K562 (cell line): ENCODE results near the gene COL4A2. TPM values are rescaled to one million over a fixed set of nuclear protein-coding genes. Genes with fewer than 3 reads are reported as not detected.

Experiments
- ATAC-seq: fragments of 200-7000 bp; cut with Tn5 transposase; 3 replicates; pipeline ENCODE4 v1.9.1; 2020; ENCODE audit warnings: moderate library complexity
- BruUV-seq: library from RNA; stranded (reverse); fragments of 400-500 nt; replicated peaks from 2 replicates; lab custom pipeline; 2021; lab: Mats Ljungman, UMichigan
- CTCF ChIA-PET: fragments of 300-600 bp; formaldehyde crosslinking; extraction: SDS; loops from one replicate; lab custom pipeline; 2021; ENCODE audit warnings: low intra/inter-chr PET ratio; lab: Yijun Ruan, JAX
- POLR2A ChIA-PET: fragments of 300-600, 350-650 bp; sonication (Branson Sonifier 250); formaldehyde crosslinking; extraction: SDS; loops from one replicate; lab custom pipeline; 2021; ENCODE audit warnings: antibody characterized with exemption, inconsistent platforms; lab: Yijun Ruan, JAX
- DNase-seq, 4 experiments: peaks; one replicate each; pipeline versions ENCODE4 v3.0.0 to v3.0.0-alpha.2; 2011 to 2018; ENCODE audit warnings: low spot score in 3 of 4, mixed read lengths in 3 of 4; ENCODE audit errors: extremely low read depth in 1 of 4
- FAIRE-seq: peaks from 2 replicates; lab custom pipeline; 2011; peaks lifted over from hg19 to GRCh38; lab: Jason Lieb, UNC
- H2AFZ ChIP-seq: 2 replicates; pipeline ENCODE4 v1.6.0; 2011; ENCODE audit warnings: low read depth, low read length, control low read depth, inconsistent platforms
- H3K27ac ChIP-seq: fragments of 200-600 bp; 3 replicates; pipeline ENCODE4 v1.8.0; 2011; ENCODE audit warnings: low read depth, mild to moderate bottlenecking, control low read depth, inconsistent platforms, low read length, moderate library complexity, mixed read lengths; ENCODE audit errors: extremely low read depth
- H3K27me3 ChIP-seq, 2 experiments: fragments of 300-600 bp in 1 of 2; 2 replicates in 1 of 2; 3 replicates in 1 of 2; pipeline versions ENCODE4 v1.6.0 to v1.8.0; 2011; ENCODE audit warnings: inconsistent platforms in 2 of 2, low read length in 2 of 2, mild to moderate bottlenecking in 1 of 2, mixed read lengths in 1 of 2, moderate library complexity in 1 of 2; ENCODE audit not compliant: control insufficient read depth in 2 of 2, insufficient read depth in 2 of 2
- H3K36me3 ChIP-seq: fragments of 300-600 bp; 3 replicates; pipeline ENCODE4 v1.8.0; 2011; ENCODE audit warnings: mild to moderate bottlenecking, low read length, inconsistent platforms; ENCODE audit not compliant: control insufficient read depth, insufficient read depth
- H3K4me1 ChIP-seq, 2 experiments: fragments of 200-600 bp in 1 of 2; replicated peaks in 1 of 2; 2 replicates in 1 of 2; 3 replicates in 1 of 2; pipeline versions ENCODE4 v1.5.1 to v1.8.0; 2011; ENCODE audit warnings: inconsistent platforms in 2 of 2, low read length in 2 of 2, mild to moderate bottlenecking in 1 of 2, mixed read lengths in 1 of 2, moderate library complexity in 1 of 2; ENCODE audit not compliant: control insufficient read depth in 2 of 2, insufficient read depth in 2 of 2
- H3K4me2 ChIP-seq: 2 replicates; pipeline ENCODE4 v1.6.1; 2011; ENCODE audit warnings: low read length, control low read depth, inconsistent platforms, mixed read lengths; ENCODE audit not compliant: insufficient read depth
- H3K4me3 ChIP-seq: fragments of 200-600 bp; sonication (generic), shearing (Covaris generic); 2 replicates; pipeline ENCODE4 v1.5.1; 2016; ENCODE audit warnings: control low read depth, inconsistent platforms
- H3K79me2 ChIP-seq: fragments of 200-600 bp; 3 replicates; pipeline ENCODE4 v1.8.0; 2011; ENCODE audit warnings: low read length, inconsistent platforms; ENCODE audit not compliant: control insufficient read depth, insufficient read depth
- H3K9ac ChIP-seq, 2 experiments: 2 replicates each; pipeline versions ENCODE4 v1.6.0 to v1.6.1; 2011; ENCODE audit warnings: low read depth in 2 of 2, low read length in 2 of 2, control low read depth in 1 of 2, inconsistent platforms in 1 of 2, mild to moderate bottlenecking in 1 of 2, mixed read lengths in 1 of 2; ENCODE audit not compliant: insufficient read depth in 1 of 2
- H3K9me1 ChIP-seq: one replicate; pipeline ENCODE4 v1.6.0; 2011; ENCODE audit warnings: inconsistent platforms, mild to moderate bottlenecking, low read length, moderate library complexity; ENCODE audit not compliant: control insufficient read depth, insufficient read depth
- H3K9me3 ChIP-seq: replicated peaks from 2 replicates; pipeline ENCODE4 v1.5.1; 2011; ENCODE audit warnings: low read depth, low read length, inconsistent platforms; ENCODE audit not compliant: control insufficient read depth, insufficient read depth
- H4K20me1 ChIP-seq: replicated peaks from 2 replicates; pipeline ENCODE4 v1.6.1; 2011; ENCODE audit warnings: low read length, inconsistent platforms, mixed read lengths; ENCODE audit not compliant: control insufficient read depth, insufficient read depth
- HNRNPH1 ChIP-seq: fragments of 200-400 bp; formaldehyde crosslinking; optimal IDR thresholded peaks from 2 replicates; pipeline ENCODE3; 2017; ENCODE audit warnings: low read depth, mild to moderate bottlenecking, low read length, moderate library complexity
- LARP7 ChIP-seq: fragments of 450-650 bp; IDR thresholded peaks from 2 replicates; pipeline ENCODE4 v1.6.1; 2016
- MAFK ChIP-seq: IDR thresholded peaks from 2 replicates; pipeline ENCODE4 v1.6.1; 2011; ENCODE audit warnings: low read length, improper control_type of control experiment
- REST ChIP-seq, 2 experiments: fragments of 450-650 bp; formaldehyde crosslinking in 1 of 2; IDR thresholded peaks; 2 replicates each; pipeline versions ENCODE4 v1.4.0 to v1.6.1; 2014 to 2020; ENCODE audit warnings: mild to moderate bottlenecking in 2 of 2, borderline replicate concordance in 1 of 2, low read depth in 1 of 2
- SMARCA5 ChIP-seq: fragments of 450-650 bp; IDR thresholded peaks from 2 replicates; pipeline ENCODE4 v1.6.1; 2016
- ZKSCAN1 ChIP-seq: fragments of 150-350 bp; IDR thresholded peaks from 2 replicates; pipeline ENCODE4 v1.6.1; 2016; ENCODE audit warnings: low read depth, low read length
- ZNF76 ChIP-seq: fragments of 250-450 bp; sonication (Bioruptor Pico); IDR thresholded peaks from 2 replicates; pipeline ENCODE4 v1.4.0; 2020; ENCODE audit warnings: mild to moderate bottlenecking, moderate library complexity, borderline replicate concordance
- WGBS: fragments of 100-300 bp; shearing (Covaris generic); methylation state at CpG from one replicate; pipeline ENCODE4 v1.1.6; 2016; ENCODE audit warnings: low coverage, mixed read lengths; ENCODE audit not compliant: insufficient coverage; ENCODE audit errors: missing lambda C conversion rate; 5-methylcytosine and 5-hydroxymethylcytosine counted together
- in situ Hi-C: fragments of 300-500 bp; cut with MboI; formaldehyde crosslinking; loops from 4 replicates; pipeline ENCODE4 v1.15.0; 2018; ENCODE audit warnings: inconsistent platforms, mixed read lengths
- intact Hi-C: fragments of 100-400 bp; cut with micrococcal nuclease; formaldehyde crosslinking; loops from 2 replicates; pipeline ENCODE4 v1.14.2; 2022
- polyA plus RNA-seq, 8 experiments: library from polyadenylated mRNA; depleted of rRNA in 4 of 8; stranded (reverse) in 5 of 8; unstranded in 3 of 8; fragments of >200 nt; fragmentation: Nextera tagmentation in 2 of 8; fragmentation: Illumina TruSeq in 1 of 8; extraction: Ambion mirVana in 2 of 8; extraction: Trizol in 1 of 8; gene quantifications; 2 replicates each; pipeline versions ENCODE4 v1.2.1 to v1.2.3, GENCODE V29; 2011 to 2014; ENCODE audit warnings: inconsistent platforms in 1 of 8, missing spikeins in 1 of 8
- total RNA-seq, 7 experiments: library from RNA; depleted of rRNA in 6 of 7; stranded (reverse); fragments of >200 nt in 6 of 7; fragmentation: Illumina TruSeq in 2 of 7; extraction: Trizol in 2 of 7; gene quantifications; 2 replicates each; pipeline versions ENCODE4 v1.2.1 to v1.2.3, GENCODE V29; 2011 to 2021; ENCODE audit warnings: low replicate concordance in 1 of 7
- TF ChIP-seq, protein P1 (sequence below): fragments of 250-450 bp; sonication (Bioruptor Pico); IDR thresholded peaks from 2 replicates; pipeline ENCODE4 v1.8.0; 2021; ENCODE audit warnings: moderate library complexity, mild to moderate bottlenecking, inconsistent platforms

Gene COL4A2
- total and polyA plus RNA-seq, 9 of the 15 experiments (the other 6 are each of a cell fraction or from before 2014, with no cell fraction given) = 0.13 to 15.2 (median 8.1) TPM

GRCh38 chr13:110266431-110266809 lies 40.7 kb upstream of the COL4A2 start:
- Histone ChIP-seq H3K36me3 (no peaks in the 10 kb centered on the region), H3K27me3 (peaks cover 2 to 58% of the 10 kb centered on the region in 2 experiments; a peak in 4 of 5 replicates), H2AFZ (no peak overlapping the region), H3K9me3 (no peaks in the 10 kb centered on the region), H4K20me1 (no peaks in the 10 kb centered on the region), H3K9me1 (no peaks in the 10 kb centered on the region), H3K4me2 (no peak overlapping the region), H3K4me1 (no peaks in the 10 kb centered on the region), H3K9ac (no peak overlapping the region), H3K4me3 (no peak overlapping the region), H3K79me2 (no peaks in the 10 kb centered on the region), H3K27ac (no peak overlapping the region)
- ChIA-PET POLR2A (no interaction called here), CTCF (no interaction called here)
- in situ Hi-C loops (no loop called here), intact Hi-C loops (no loop called here)
- no TSS peak for BruUV-seq
- TF ChIP-seq ZNF76 (CRISPR knock-in tag) = no peak
- TF ChIP-seq HNRNPH1 = no peak
- no peak for TF ChIP-seq MAFK
- TF ChIP-seq ZKSCAN1 = no peak
- TF ChIP-seq SMARCA5 = no peak
- DNase-seq = no peak
- FAIRE-seq = no peak
- 0% methylated on average over 8 of the region's 8 CpGs for WGBS
- ATAC-seq = no peak

DNA sequence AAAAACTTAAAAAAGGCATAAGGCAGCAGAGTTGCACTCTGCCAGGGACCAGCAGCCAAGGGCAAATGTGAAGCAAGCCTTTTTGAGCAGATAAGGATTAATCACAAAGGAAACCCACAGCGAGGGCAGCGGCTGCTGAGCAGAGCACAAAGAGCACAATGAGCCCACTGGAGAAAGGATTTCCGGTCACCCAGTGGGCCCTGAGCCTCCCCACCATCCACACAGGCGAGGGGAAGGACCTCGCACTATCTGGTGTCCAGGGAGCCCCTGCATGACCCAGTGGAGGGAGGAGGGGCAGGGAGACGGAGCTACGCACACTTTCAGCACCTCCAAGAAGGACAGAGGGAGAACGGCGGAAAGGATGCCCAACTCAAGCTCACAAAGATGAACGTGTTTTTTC lies 40.1 kb upstream of the COL4A2 start:
- POLR2A ChIA-PET = no interaction called here
- 0% methylated on average over 8 of the region's 10 CpGs for WGBS
- Histone ChIP-seq H3K27ac (no peak overlapping the region), H3K9ac (no peak overlapping the region), H3K4me2 (no peak overlapping the region), H3K4me1 (no peaks in the 10 kb centered on the region), H3K36me3 (no peaks in the 10 kb centered on the region), H3K4me3 (no peak overlapping the region), H4K20me1 (no peaks in the 10 kb centered on the region), H2AFZ (no peak overlapping the region), H3K79me2 (no peaks in the 10 kb centered on the region), H3K27me3 (peaks cover 2 to 54% of the 10 kb centered on the region in 2 experiments; a peak in 4 of 5 replicates), H3K9me3 (no peaks in the 10 kb centered on the region), H3K9me1 (no peaks in the 10 kb centered on the region)
- DNase-seq = no peak
- no TSS peak for BruUV-seq
- FAIRE-seq = no peak
- CTCF ChIA-PET = no interaction called here
- intact Hi-C loops = no loop called here
- in situ Hi-C loops = no loop called here
- ATAC-seq = no peak
- TF ChIP-seq, protein P1, sequence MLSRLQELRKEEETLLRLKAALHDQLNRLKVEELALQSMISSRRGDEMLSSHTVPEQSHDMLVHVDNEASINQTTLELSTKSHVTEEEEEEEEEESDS (CRISPR knock-in tag) = no peak
- no peak for TF ChIP-seq LARP7
- peak; percentile 72 for TF ChIP-seq REST (IDR thresholded peaks at IDR 0.05; ENCODE audit: borderline replicate concordance)
- no peak for TF ChIP-seq REST (CRISPR knock-in tag; IDR thresholded peaks at IDR 0.05; ENCODE audit: low read depth)
